IMR-90 (cell line): ENCODE measurements around the gene RANBP9.

ENCODE experiments used
- CEBPB ChIP-seq: IDR thresholded peaks from 2 replicates; pipeline ENCODE4 v1.6.1; 2012; ENCODE audit warnings: low read depth, low read length, improper control_type of control experiment
- CTCF ChIP-seq: conservative IDR thresholded peaks from 2 replicates; pipeline ENCODE4 v1.5.1; 2012; ENCODE audit warnings: mild to moderate bottlenecking, low read depth, low read length, improper control_type of control experiment
- FOS ChIP-seq: fragments of 150-350 bp; IDR thresholded peaks from 2 replicates; pipeline ENCODE4 v1.6.1; 2016; ENCODE audit warnings: low read depth, low read length
- MXI1 ChIP-seq: IDR thresholded peaks from 2 replicates; pipeline ENCODE4 v1.6.1; 2012; ENCODE audit warnings: low read depth, mild to moderate bottlenecking, low read length, moderate library complexity, borderline replicate concordance
- POLR2A ChIP-seq: IDR thresholded peaks from 2 replicates; pipeline ENCODE4 v1.6.1; 2012; ENCODE audit warnings: mild to moderate bottlenecking, low read depth, low read length
- RFX5 ChIP-seq: IDR thresholded peaks from 2 replicates; pipeline ENCODE4 v1.8.0; 2012; ENCODE audit warnings: low read depth, mild to moderate bottlenecking, low read length, moderate library complexity

- TF ChIP-seq POLR2A = no peak
- TF ChIP-seq FOS = no peak
- TF ChIP-seq CTCF = peak; percentile 65
- TF ChIP-seq CEBPB = no peak
- TF ChIP-seq MXI1 = no peak
- no peak for TF ChIP-seq RFX5
These were observed 136.3 kb downstream of the RANBP9 start for GRCh38 chr6:13575377-13575775.
